Endodermal cell (in vitro differentiated cells): ENCODE measurements around the gene LDLRAD4. TPM values are rescaled to one million over a fixed set of nuclear protein-coding genes. Genes with fewer than 3 reads are reported as not detected.

ENCODE experiments used
- DNase-seq: peaks from one replicate; pipeline ENCODE4 v3.0.0-alpha.2; 2017
- H3K27ac ChIP-seq: 2 replicates; pipeline ENCODE4 v1.5.1; 2013; ENCODE audit warnings: mild to moderate bottlenecking, low read depth, low read length, moderate library complexity
- H3K27me3 ChIP-seq: 2 replicates; pipeline ENCODE4 v1.6.1; 2013; ENCODE audit warnings: mild to moderate bottlenecking, low read length, moderate library complexity; ENCODE audit not compliant: insufficient read depth, control insufficient read depth, poor library complexity, severe bottlenecking
- H3K36me3 ChIP-seq: 2 replicates; pipeline ENCODE4 v1.7.0; 2013; ENCODE audit warnings: mild to moderate bottlenecking, low read length, moderate library complexity; ENCODE audit not compliant: control insufficient read depth, insufficient read depth
- H3K4me1 ChIP-seq: one replicate; pipeline ENCODE4 v1.7.0; 2013; ENCODE audit warnings: low read length; ENCODE audit not compliant: control insufficient read depth, insufficient read depth
- H3K4me3 ChIP-seq: 2 replicates; pipeline ENCODE4 v1.5.1; 2013; ENCODE audit warnings: mild to moderate bottlenecking, low read length, moderate library complexity
- H3K9ac ChIP-seq: 2 replicates; pipeline ENCODE4 v1.6.1; 2013; ENCODE audit warnings: mild to moderate bottlenecking, low read length, moderate library complexity; ENCODE audit not compliant: poor library complexity, severe bottlenecking; ENCODE audit errors: extremely low read depth
- H3K9me3 ChIP-seq: 2 replicates; pipeline ENCODE4 v1.6.1; 2013; ENCODE audit warnings: mild to moderate bottlenecking, low read length, moderate library complexity; ENCODE audit not compliant: control insufficient read depth
- H3K27ac Mint-ChIP-seq: 2 replicates; pipeline ENCODE4 v1.8.0; 2020; ENCODE audit warnings: mixed read lengths
- H3K27me3 Mint-ChIP-seq: 2 replicates; pipeline ENCODE4 v1.8.0; 2021; ENCODE audit warnings: mild to moderate bottlenecking, mixed read lengths; ENCODE audit not compliant: insufficient read depth
- H3K36me3 Mint-ChIP-seq: 2 replicates; pipeline ENCODE4 v1.8.0; 2020; ENCODE audit warnings: low read depth, mixed read lengths
- H3K4me1 Mint-ChIP-seq: 2 replicates; pipeline ENCODE4 v1.8.0; 2020; ENCODE audit warnings: mixed read lengths
- H3K4me3 Mint-ChIP-seq: 2 replicates; pipeline ENCODE4 v1.8.0; 2020; ENCODE audit warnings: mild to moderate bottlenecking, moderate library complexity, mixed read lengths
- H3K9me3 Mint-ChIP-seq: 2 replicates; pipeline ENCODE4 v1.8.0; 2020; ENCODE audit warnings: mild to moderate bottlenecking, mixed read lengths
- CTCF ChIP-seq: fragments of 200-600 bp; sonication (generic); conservative IDR thresholded peaks from 2 replicates; pipeline ENCODE4 v1.5.0; 2021; ENCODE audit warnings: antibody characterized with exemption, mild to moderate bottlenecking
- WGBS, 2 experiments: methylation state at CpG; one replicate each; pipeline versions ENCODE4 v1.1.5 to v1.1.7; 2013; ENCODE audit warnings: missing lambda C conversion rate in 2 of 2, mixed read lengths in 1 of 2; ENCODE audit not compliant: insufficient coverage in 1 of 2, insufficient read length in 1 of 2; 5-methylcytosine and 5-hydroxymethylcytosine counted together
- total RNA-seq, 2 donors: library from RNA; stranded (reverse); fragmentation: NEBNext Ultra II Directional in 1 of 2; extraction: Animal tissue kit (Norgen Biotek cat#: 25700) in 1 of 2; gene quantifications; 2 replicates in 1 of 2; 3 replicates in 1 of 2; pipeline ENCODE4 v1.2.1, GENCODE V29; 2021

The LDLRAD4 gene
- total RNA-seq, 2 donors from 2014 or later, result 14.9 to 15.1 TPM

GRCh38 chr18:13313006-13313686 is 94.6 kb downstream of the LDLRAD4 start:
- no peaks in the 10 kb centered on the region for H3K36me3 ChIP-seq
- Mint-ChIP-seq H3K4me1 (no peaks in the 10 kb centered on the region), H3K36me3 (peaks cover 22% of the 10 kb centered on the region), H3K27ac (no peak overlapping the region), H3K9me3 (peaks cover 28% of the 10 kb centered on the region), H3K27me3 (no peaks in the 10 kb centered on the region), H3K4me3 (no peak overlapping the region)
- H3K9me3 ChIP-seq, result peaks cover 17% of the 10 kb centered on the region
- no peak for TF ChIP-seq CTCF
- H3K9ac ChIP-seq, result no peak overlapping the region
- H3K4me3 ChIP-seq, result no peak overlapping the region
- DNase-seq, result no peak
- no peak overlapping the region for H3K27ac ChIP-seq
- H3K4me1 ChIP-seq, result no peaks in the 10 kb centered on the region
- WGBS, 2 experiments, result 87 to 88% methylated on average over 13 to 19 of the region's 19 CpGs
- no peaks in the 10 kb centered on the region for H3K27me3 ChIP-seq

GRCh38 chr18:13315000-13315399 is 96.4 kb downstream of the LDLRAD4 start:
- H3K4me3 ChIP-seq, result no peak overlapping the region
- 88 to 99% methylated on average over 1 to 2 of the region's 2 CpGs for WGBS, 2 experiments
- H3K9me3 ChIP-seq, result peaks cover 17% of the 10 kb centered on the region
- Mint-ChIP-seq H3K36me3 (peaks cover 22% of the 10 kb centered on the region), H3K27me3 (no peaks in the 10 kb centered on the region), H3K27ac (no peak overlapping the region), H3K4me3 (no peak overlapping the region), H3K4me1 (no peaks in the 10 kb centered on the region), H3K9me3 (peaks cover 28% of the 10 kb centered on the region)
- no peaks in the 10 kb centered on the region for H3K36me3 ChIP-seq
- H3K27ac ChIP-seq, result no peak overlapping the region
- TF ChIP-seq CTCF, result no peak
- no peak overlapping the region for H3K9ac ChIP-seq
- no peaks in the 10 kb centered on the region for H3K4me1 ChIP-seq
- H3K27me3 ChIP-seq, result no peaks in the 10 kb centered on the region
- no peak for DNase-seq

GRCh38 chr18:13316063-13316462 is 97.5 kb downstream of the LDLRAD4 start:
- H3K27me3 Mint-ChIP-seq, result no peaks in the 10 kb centered on the region
- 92 to 94% methylated on average over 3 of the region's 3 CpGs for WGBS, 2 experiments
- no peak for TF ChIP-seq CTCF

More at GRCh38 chr18:13316063-13316462, 97.5 kb downstream of the LDLRAD4 start:
- no peaks in the 10 kb centered on the region for H3K36me3 ChIP-seq
- H3K4me1 ChIP-seq, result no peaks in the 10 kb centered on the region
- H3K27ac Mint-ChIP-seq, result no peak overlapping the region
- no peak overlapping the region for H3K9ac ChIP-seq
- no peak overlapping the region for H3K4me3 ChIP-seq
- peaks cover 17% of the 10 kb centered on the region for H3K9me3 ChIP-seq
- no peaks in the 10 kb centered on the region for H3K27me3 ChIP-seq
- peaks cover 28% of the 10 kb centered on the region for H3K9me3 Mint-ChIP-seq
- H3K27ac ChIP-seq, result no peak overlapping the region
- peaks cover 2% of the 10 kb centered on the region for H3K4me1 Mint-ChIP-seq
- H3K4me3 Mint-ChIP-seq, result no peak overlapping the region
- H3K36me3 Mint-ChIP-seq, result peaks cover 22% of the 10 kb centered on the region
- DNase-seq, result no peak
